ES-I3 (cell line): ENCODE data around the gene NCOR2.

Source experiments
- H3K36me3 ChIP-seq: 2 replicates; pipeline ENCODE4 v1.6.1; 2013; ENCODE audit warnings: mild to moderate bottlenecking, low read length, control low read depth, moderate library complexity; ENCODE audit not compliant: insufficient read depth
- H3K4me1 ChIP-seq: 2 replicates; pipeline ENCODE4 v1.6.1; 2013; ENCODE audit warnings: mild to moderate bottlenecking, control low read depth, low read length; ENCODE audit not compliant: insufficient read depth
- H3K9ac ChIP-seq: 2 replicates; pipeline ENCODE4 v1.6.1; 2013; ENCODE audit warnings: low read depth, mild to moderate bottlenecking, low read length, moderate library complexity
- H3K9me3 ChIP-seq: 2 replicates; pipeline ENCODE4 v1.6.1; 2013; ENCODE audit warnings: mild to moderate bottlenecking, low read length, moderate library complexity; ENCODE audit not compliant: control insufficient read depth, insufficient read depth

NCOR2 gene

DNA sequence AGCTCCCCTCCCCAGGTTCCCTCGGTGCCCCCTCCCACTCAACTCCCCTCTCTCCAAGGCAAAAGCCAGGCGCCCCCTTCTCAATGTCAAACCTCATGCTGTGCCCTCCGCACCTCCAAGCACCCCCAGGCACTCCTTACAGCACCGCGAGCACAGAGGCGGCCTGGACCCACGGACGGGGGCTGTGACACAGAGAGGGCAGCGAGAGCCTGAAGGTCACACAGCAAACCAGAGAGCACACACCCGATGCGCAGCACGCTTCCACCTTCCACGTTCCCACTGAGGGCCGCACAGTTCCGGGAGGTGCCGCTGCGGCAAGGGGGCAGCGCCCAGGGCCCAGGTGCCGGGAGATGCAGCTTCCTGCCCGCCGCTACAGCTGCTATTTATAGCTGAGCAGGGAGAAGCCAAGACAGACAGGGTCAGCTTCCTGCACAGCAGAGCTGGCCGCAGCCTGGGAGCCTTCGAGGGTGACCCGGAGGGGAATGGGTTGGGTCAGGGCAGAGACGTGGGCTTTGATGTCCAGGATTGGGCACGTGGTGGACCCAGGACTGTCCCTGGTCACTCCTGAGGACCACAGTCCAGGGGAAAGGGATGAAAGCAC lies 12.9 kb downstream of the NCOR2 start:
- H3K9ac ChIP-seq: no peak overlapping the region

DNA sequence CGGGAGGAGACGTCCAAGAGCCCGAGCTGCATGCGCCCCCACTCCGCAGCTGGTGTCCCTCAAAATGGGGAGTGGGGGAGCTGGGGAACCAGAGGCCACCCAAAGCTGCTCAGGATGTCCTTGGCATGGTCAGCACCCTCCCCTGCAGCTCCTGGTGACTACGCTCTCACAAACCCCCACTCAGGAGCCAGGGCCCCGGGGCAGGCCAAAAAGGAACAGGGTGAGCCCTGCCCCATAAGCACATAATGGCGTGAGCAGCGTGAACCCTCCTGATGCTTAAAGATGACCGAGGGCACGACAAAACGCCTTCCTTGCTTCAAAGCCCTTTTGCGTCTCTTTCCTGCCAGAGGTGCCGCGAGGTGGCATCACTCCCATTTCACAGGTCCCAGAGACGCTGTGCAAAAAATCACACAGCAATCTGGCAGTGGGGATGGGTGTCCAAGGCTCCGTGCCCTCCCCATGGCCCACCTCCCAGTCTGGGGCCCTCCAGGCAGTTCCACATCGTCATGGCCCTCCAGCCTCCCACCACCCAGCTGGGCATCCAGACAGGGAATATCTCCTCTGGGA lies 13.5 kb downstream of the NCOR2 start:
- H3K4me1 ChIP-seq: peaks cover 42% of the 10 kb centered on the region
- no peak overlapping the region for H3K9ac ChIP-seq
- no peaks in the 10 kb centered on the region for H3K9me3 ChIP-seq
- no peaks in the 10 kb centered on the region for H3K36me3 ChIP-seq

More for the DNA sequence above, 12.9 kb downstream of the NCOR2 start:
- H3K36me3 ChIP-seq: no peaks in the 10 kb centered on the region
- H3K4me1 ChIP-seq: peaks cover 41% of the 10 kb centered on the region
- H3K9me3 ChIP-seq: no peaks in the 10 kb centered on the region

DNA sequence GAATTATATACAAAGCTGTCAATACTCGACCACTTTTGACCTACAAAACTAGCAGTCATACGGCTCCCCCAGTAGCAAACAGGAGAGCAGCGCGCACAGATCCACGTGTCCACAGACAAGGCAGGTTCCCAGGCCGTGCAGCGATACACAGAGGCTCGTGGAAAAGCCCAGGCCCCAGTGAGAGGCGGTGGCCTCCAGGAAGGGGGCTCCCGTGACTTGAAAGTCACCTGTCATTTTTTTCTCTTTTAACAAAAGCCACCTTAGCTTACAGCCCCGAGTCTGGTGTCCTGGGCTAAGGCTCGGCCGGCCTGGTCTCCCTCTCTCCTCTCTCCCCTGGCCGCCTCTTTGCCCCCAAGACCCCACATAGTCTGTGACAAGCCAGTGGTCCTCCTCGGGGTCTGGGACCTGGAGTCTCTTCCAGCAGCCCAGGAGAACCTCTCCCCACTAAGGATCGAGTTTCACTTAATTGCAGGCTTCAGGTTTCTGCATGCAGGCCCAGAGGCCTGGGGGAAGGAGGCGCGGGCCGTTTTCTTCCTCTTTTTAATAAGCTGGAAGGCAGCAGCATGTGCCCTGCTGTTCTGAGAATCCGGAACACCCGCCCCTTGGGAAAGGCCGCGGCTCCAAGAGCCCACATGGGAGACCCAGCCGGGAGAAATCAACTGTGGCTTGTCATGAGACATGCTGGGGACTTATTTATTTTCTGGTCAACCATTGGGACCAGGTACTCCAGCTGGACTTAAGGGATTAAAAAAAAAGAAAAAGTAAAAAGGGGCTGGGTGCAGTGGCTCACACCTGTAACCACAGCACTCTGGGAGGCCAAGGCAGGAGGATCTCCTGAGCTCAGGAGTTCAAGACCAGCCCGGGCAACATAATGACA lies 15.9 kb downstream of the NCOR2 start:
- Histone ChIP-seq H3K9ac (no peak overlapping the region; the same call in 1 of the 2 replicates), H3K4me1 (peaks cover 29% of the 10 kb centered on the region), H3K36me3 (no peaks in the 10 kb centered on the region)

DNA sequence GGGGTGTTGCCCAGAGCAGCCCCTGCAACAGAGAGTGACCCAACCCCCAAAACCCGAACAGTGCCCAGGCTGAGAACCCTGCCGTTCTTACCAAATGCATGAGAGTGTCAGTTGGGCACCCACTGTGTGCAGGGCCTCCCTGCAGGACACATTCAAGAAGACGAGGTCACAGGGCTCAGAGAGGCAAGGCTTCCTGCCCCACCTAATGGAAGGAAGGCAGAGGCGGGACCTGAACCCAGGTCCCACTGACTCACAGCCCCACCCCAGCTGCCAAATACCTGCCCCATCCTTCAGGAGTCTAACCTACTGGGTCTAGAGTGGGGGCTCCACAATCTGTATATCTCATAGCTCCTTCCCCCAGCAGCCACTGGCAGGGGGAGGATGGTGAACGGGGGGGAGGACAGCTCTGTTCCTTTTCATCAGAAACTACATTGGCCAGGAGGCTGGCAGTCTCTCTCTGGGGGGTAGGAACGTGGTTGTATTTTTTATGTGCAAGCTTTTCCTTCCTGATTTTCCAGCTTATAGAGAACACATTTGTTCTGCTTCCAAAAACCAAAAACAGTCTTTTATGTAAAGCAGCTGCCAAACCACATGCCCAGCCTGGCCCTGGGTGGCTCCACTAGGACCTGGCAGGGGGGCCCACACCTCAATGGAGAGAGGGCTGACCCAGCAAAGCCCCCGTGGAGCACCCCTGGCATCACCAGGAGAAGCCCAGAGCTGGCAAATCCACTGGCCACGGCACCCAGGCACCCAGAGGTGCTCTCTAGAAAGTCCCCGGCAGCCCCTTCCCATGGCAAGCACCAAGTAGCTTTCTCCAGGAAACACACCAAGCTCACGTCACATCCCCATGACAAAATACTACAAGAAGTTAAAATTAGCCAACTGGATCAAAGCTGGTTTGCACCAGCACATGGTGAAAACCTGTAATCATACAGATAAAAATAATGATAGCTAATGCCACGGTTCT lies 17.0 kb downstream of the NCOR2 start:
- H3K36me3 ChIP-seq: no peaks in the 10 kb centered on the region
- no peak overlapping the region for H3K9ac ChIP-seq
- H3K4me1 ChIP-seq: peaks cover 36% of the 10 kb centered on the region
- H3K9me3 ChIP-seq: no peaks in the 10 kb centered on the region

More for the DNA sequence above, 15.9 kb downstream of the NCOR2 start:
- no peaks in the 10 kb centered on the region for H3K9me3 ChIP-seq

DNA sequence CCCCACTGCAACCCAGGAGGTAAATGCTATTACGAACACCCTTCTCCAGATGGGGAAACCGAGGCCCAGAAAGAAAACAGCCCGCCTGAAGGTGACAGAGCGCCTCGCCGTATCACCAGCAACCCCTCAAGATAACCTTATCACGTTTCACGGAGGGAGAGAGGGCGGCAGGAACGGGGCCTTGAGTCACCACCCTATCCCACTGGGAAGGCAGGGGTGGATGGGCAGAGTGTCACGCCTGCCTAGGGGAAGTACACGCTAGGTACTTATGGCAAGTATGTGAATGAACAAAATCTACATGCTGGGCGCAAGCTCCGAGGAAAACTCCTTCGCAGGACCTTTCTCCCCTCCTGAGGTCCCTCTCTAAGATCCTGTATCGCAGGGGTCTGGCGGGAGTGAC lies 17.8 kb downstream of the NCOR2 start:
- no peak overlapping the region for H3K9ac ChIP-seq
- no peaks in the 10 kb centered on the region for H3K9me3 ChIP-seq
- H3K36me3 ChIP-seq: no peaks in the 10 kb centered on the region
- H3K4me1 ChIP-seq: peaks cover 39% of the 10 kb centered on the region

- Histone ChIP-seq H3K4me1 (peaks cover 46% of the 10 kb centered on the region), H3K36me3 (no peaks in the 10 kb centered on the region), H3K9me3 (no peaks in the 10 kb centered on the region), H3K9ac (no peak overlapping the region)
Measured at GRCh38 chr12:124548854-124549378, 18.5 kb downstream of the NCOR2 start.

- no peak overlapping the region for H3K9ac ChIP-seq
- H3K36me3 ChIP-seq: no peaks in the 10 kb centered on the region
- H3K4me1 ChIP-seq: peaks cover 50% of the 10 kb centered on the region
- H3K9me3 ChIP-seq: no peaks in the 10 kb centered on the region
Measured at GRCh38 chr12:124547626-124548025, 19.8 kb downstream of the NCOR2 start.

DNA sequence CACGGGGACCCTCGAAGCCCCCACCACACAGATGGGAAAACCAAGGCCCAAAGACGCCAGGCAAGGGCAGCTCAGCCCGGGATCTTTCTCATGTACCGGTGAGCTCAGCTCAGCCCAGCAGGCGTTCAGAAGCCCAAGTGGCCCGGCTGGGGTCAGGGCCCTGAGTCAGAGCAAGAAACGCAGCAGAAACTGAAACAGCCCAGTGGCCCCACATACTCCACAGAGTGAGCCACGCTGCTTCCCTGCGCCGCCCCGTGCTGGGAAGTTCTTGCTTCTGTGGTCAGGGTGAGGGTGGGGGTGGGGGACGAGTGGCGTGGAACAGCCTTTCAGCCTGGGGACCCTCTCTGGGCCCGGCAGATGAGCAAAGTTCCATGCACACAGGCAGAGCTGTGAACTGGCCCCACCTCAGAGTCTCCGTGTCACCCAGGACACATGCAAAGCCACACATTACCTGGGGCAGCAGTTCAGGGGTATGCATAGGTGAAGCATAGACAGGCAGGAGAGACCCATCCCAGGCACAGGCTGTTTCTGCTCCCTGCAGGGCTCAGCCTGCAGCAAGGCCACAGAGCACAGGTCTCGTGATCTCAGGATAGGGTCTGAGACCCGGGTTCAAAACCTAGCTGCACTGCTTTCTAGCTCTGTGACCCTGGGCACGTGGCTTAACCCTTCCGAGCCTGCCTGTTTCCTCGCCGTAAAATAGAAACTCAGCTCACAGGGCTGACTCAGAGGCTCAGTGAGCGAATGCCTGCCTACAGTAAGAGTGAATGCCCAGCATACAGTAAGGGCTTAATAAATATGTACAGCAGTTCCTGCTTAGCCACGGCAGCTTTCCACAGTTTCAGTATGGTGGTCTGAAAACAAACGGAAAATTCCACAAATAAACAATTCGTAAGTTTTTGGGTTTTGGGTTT lies 21.6 kb downstream of the NCOR2 start:
- Histone ChIP-seq H3K9ac (no peak overlapping the region), H3K4me1 (peaks cover 36% of the 10 kb centered on the region; the same call in 1 of the 2 replicates), H3K36me3 (no peaks in the 10 kb centered on the region), H3K9me3 (no peaks in the 10 kb centered on the region)

DNA sequence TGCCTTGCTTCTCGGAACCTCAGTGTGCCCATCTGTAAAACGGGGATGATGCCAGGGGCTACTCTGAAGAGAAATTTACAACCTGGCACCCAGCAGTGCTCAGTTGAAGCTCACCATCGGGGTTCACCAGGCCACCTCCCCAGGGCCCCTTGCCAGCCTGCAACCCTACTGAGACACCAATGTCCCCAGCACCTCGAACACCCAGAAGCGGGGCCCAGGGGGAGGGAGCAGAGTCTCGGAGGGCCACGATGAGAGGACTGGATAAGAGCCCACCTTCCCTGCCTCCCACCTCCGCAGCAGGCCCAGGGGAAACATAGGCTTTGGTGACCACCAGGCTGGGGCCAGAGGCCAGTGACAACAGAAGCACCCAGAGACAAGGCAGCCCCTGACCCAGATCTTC lies 22.4 kb downstream of the NCOR2 start:
- H3K4me1 ChIP-seq: peaks cover 29% of the 10 kb centered on the region; the same call in 1 of the 2 replicates
- no peaks in the 10 kb centered on the region for H3K9me3 ChIP-seq
- H3K9ac ChIP-seq: no peak overlapping the region
- no peaks in the 10 kb centered on the region for H3K36me3 ChIP-seq

GRCh38 chr12:124544311-124544970 lies 23.0 kb downstream of the NCOR2 start:
- no peak overlapping the region for H3K9ac ChIP-seq
- H3K4me1 ChIP-seq: peaks cover 29% of the 10 kb centered on the region; the same call in 1 of the 2 replicates
- no peaks in the 10 kb centered on the region for H3K9me3 ChIP-seq
- H3K36me3 ChIP-seq: no peaks in the 10 kb centered on the region

GRCh38 chr12:124543590-124544310 lies 23.7 kb downstream of the NCOR2 start:
- Histone ChIP-seq H3K36me3 (no peaks in the 10 kb centered on the region), H3K9me3 (no peaks in the 10 kb centered on the region), H3K9ac (no peak overlapping the region), H3K4me1 (peaks cover 30% of the 10 kb centered on the region)

DNA sequence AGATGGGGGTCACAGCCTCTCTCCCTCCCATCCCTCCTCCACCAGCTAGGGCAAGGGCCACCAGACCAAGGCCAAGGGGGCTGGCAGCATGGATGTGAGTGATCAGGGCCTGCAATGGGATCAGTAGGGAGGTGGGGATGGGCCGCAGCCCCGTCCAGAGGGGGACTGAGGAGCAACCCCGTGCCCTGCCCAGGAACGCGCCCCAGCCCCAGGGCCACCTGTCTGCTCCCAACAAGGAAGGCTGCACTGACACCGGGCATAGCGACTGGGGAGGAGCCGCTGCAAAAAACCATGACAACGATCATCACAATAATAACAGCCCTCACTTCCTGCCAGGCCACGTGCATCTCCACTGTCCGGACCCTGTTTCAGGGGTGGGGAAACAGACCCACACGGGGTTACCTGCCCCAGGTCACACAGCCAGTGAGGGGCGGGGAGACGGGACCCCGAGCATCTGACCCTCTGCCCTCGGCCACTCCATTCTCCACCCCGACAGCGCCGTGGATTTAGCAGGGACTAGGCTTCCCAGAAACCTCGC lies 24.3 kb downstream of the NCOR2 start:
- Histone ChIP-seq H3K9me3 (no peaks in the 10 kb centered on the region), H3K4me1 (peaks cover 34% of the 10 kb centered on the region), H3K9ac (no peak overlapping the region), H3K36me3 (no peaks in the 10 kb centered on the region)
